Colonic mucosa (tissue), 4 donors: ENCODE measurements around the gene ACER3. TPM values are rescaled to one million over a fixed set of nuclear protein-coding genes. Genes with fewer than 3 reads are reported as not detected.

Experiments used
- DNase-seq: peaks from one replicate; pipeline ENCODE4 v3.0.0-alpha.2; 2020
- H3K27ac ChIP-seq: fragments of 200-600 bp; one replicate; pipeline ENCODE4 v1.8.0; 2021
- H3K27me3 ChIP-seq: fragments of 200-600 bp; one replicate; pipeline ENCODE4 v1.8.0; 2021
- H3K36me3 ChIP-seq: fragments of 200-600 bp; one replicate; pipeline ENCODE4 v1.8.0; 2021
- H3K4me1 ChIP-seq: fragments of 200-600 bp; one replicate; pipeline ENCODE4 v1.8.0; 2021; ENCODE audit warnings: mild to moderate bottlenecking
- H3K4me3 ChIP-seq: fragments of 200-600 bp; one replicate; pipeline ENCODE4 v1.8.0; 2021
- H3K9ac ChIP-seq, 2 donors: one replicate each; pipeline ENCODE4 v1.7.0; 2013; ENCODE audit warnings: control low read depth in 2 of 2, low read depth in 2 of 2, low read length in 2 of 2
- H3K9me3 ChIP-seq: fragments of 200-600 bp; one replicate; pipeline ENCODE4 v1.8.0; 2021
- CTCF ChIP-seq: fragments of 200-600 bp; IDR thresholded peaks from one replicate; pipeline ENCODE4 v1.8.0; 2022; ENCODE audit warnings: antibody characterized with exemption, mild to moderate bottlenecking
- intact Hi-C: fragments of 100-400 bp; cut with DNase I; formaldehyde crosslinking; loops from one replicate; pipeline ENCODE4 v1.14.1; 2022
- total RNA-seq, 2 donors: library from RNA; stranded (reverse); fragmentation: NEBNext Ultra II Directional in 1 of 2; extraction: Animal tissue kit (Norgen Biotek cat#: 25700) in 1 of 2; gene quantifications; one replicate each; pipeline ENCODE4 v1.2.1, GENCODE V29; 2021
- donor health status: healthy.
- donor health status: DM: no; HTN: no; CAD: no.
- donor health status: DM: no; HTN: no; CAD: no.

ACER3 gene
- total RNA-seq, 2 donors from 2014 or later, result 25.0 to 36.4 TPM

GRCh38 chr11:77031599-77031998 lies 170.9 kb downstream of the ACER3 start:
- intact Hi-C loops, result no loop called here
- Histone ChIP-seq H3K4me1 (peaks cover 3% of the 10 kb centered on the region), H3K9ac (no peak overlapping the region), H3K4me3 (no peak overlapping the region), H3K27me3 (no peaks in the 10 kb centered on the region), H3K36me3 (no peaks in the 10 kb centered on the region), H3K27ac (peak overlapping the region; percentile 77), H3K9me3 (no peaks in the 10 kb centered on the region)
- DNase-seq, result peak; percentile 6
- no peak for TF ChIP-seq CTCF

GRCh38 chr11:77035039-77035438 lies 174.3 kb downstream of the ACER3 start:
- no peak for DNase-seq
- TF ChIP-seq CTCF, result no peak
- no peaks in the 10 kb centered on the region for H3K36me3 ChIP-seq
- peak overlapping the region; percentile 24 for H3K4me3 ChIP-seq
- no peaks in the 10 kb centered on the region for H3K4me1 ChIP-seq
- H3K27me3 ChIP-seq, result peaks cover 3% of the 10 kb centered on the region
- peak overlapping the region; percentile 77 for H3K27ac ChIP-seq
- intact Hi-C loops, result no loop called here
- H3K9me3 ChIP-seq, result no peaks in the 10 kb centered on the region
- peak overlapping the region; percentile 29 to 52 for H3K9ac ChIP-seq

GRCh38 chr11:77035580-77035979 lies 174.9 kb downstream of the ACER3 start:
- intact Hi-C loops, result no loop called here
- peak overlapping the region; percentile 12 for H3K4me3 ChIP-seq
- H3K27me3 ChIP-seq, result peaks cover 6% of the 10 kb centered on the region
- no peaks in the 10 kb centered on the region for H3K4me1 ChIP-seq
- no peaks in the 10 kb centered on the region for H3K36me3 ChIP-seq
- peak overlapping the region in 1 of 2 donors; percentile 81 for H3K9ac ChIP-seq
- no peak for TF ChIP-seq CTCF
- H3K9me3 ChIP-seq, result no peaks in the 10 kb centered on the region
- peak; percentile 72 for DNase-seq
- H3K27ac ChIP-seq, result peak overlapping the region; percentile 77

GRCh38 chr11:77036398-77036797 lies 175.7 kb downstream of the ACER3 start:
- peak; percentile 15 for DNase-seq
- no peaks in the 10 kb centered on the region for H3K4me1 ChIP-seq
- TF ChIP-seq CTCF, result no peak

GRCh38 chr11:77037057-77037456 lies 176.3 kb downstream of the ACER3 start:
- no peak for TF ChIP-seq CTCF
- peak overlapping the region; percentile 10 for H3K27ac ChIP-seq
- no peaks in the 10 kb centered on the region for H3K9me3 ChIP-seq
- H3K36me3 ChIP-seq, result no peaks in the 10 kb centered on the region
- no peak overlapping the region for H3K4me3 ChIP-seq
- H3K9ac ChIP-seq, result peak overlapping the region; percentile 45 to 81
- peak; percentile 18 for DNase-seq
- intact Hi-C loops, result no loop called here
- no peaks in the 10 kb centered on the region for H3K4me1 ChIP-seq
- peaks cover 6% of the 10 kb centered on the region for H3K27me3 ChIP-seq

More at GRCh38 chr11:77036398-77036797, 175.7 kb downstream of the ACER3 start:
- no peaks in the 10 kb centered on the region for H3K36me3 ChIP-seq
- H3K27ac ChIP-seq, result peak overlapping the region; percentile 77
- no peak overlapping the region for H3K4me3 ChIP-seq
- H3K9me3 ChIP-seq, result no peaks in the 10 kb centered on the region
- peaks cover 6% of the 10 kb centered on the region for H3K27me3 ChIP-seq
- intact Hi-C loops, result no loop called here
- peak overlapping the region in 1 of 2 donors; percentile 81 for H3K9ac ChIP-seq
